ENCODE measurements around the gene UBL4A. TPM values are rescaled to one million over a fixed set of nuclear protein-coding genes. Genes with fewer than 3 reads are reported as not detected.
A peak's percentile ranks its signal among the peaks of the same experiment; 100 is the strongest.

Gene UBL4A
- total and polyA plus RNA-seq, 2 of the 13 experiments (the other 11 are each of a cell fraction or from before 2014, with no cell fraction given): 16.8 to 25.5 TPM

DNA sequence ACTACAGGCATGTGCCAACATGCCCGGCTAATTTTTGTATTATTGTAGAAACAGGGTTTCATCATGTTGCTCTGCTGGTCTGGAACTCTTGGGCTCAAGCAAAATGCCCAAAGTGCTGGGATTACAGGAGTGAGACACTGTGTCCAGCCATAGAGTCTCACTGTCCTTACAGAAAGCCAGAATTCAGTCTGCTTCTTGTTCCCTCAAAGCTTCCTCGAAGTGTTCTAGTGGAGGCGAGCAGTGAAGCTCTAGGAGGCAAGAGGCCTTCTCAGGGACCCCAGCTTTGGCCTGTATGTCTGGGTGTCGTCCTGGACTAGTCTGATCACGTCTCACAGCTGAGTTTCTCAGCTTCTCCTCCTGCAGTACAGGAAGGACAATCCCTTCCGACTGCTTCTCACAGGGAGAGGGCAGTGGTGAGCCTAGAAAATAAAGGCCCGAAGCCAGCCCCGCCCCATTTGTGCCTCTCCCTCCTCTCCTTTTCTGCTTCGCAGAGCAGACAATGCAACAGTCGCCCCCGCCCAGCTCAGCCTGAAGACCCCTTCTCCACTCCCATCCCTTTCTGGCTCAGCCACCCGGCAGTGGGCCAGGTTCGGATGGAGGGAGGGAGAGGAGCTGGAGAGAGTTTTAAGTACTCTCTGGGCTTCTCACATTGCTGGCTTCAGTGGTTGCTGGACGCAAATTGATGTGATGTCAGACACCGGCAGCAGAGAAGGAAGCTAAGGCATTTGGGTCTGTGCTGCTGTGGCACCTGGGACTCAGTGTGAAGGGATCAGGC lies 40.7 kb upstream of the UBL4A start (continued):
- TF ChIP-seq ARNTL (CRISPR knock-in tag; IDR thresholded peaks at IDR 0.05) (no peak), HHEX (CRISPR knock-in tag; IDR thresholded peaks at IDR 0.05) (no peak), SSRP1 (CRISPR knock-in tag; IDR thresholded peaks at IDR 0.05) (peak; percentile 33; the same call in 1 of the 2 replicates), SMYD3 (CRISPR knock-in tag; IDR thresholded peaks at IDR 0.05) (no peak), ZSCAN25 (CRISPR knock-in tag; IDR thresholded peaks at IDR 0.05) (no peak), ZFP37 (CRISPR knock-in tag; IDR thresholded peaks at IDR 0.05; ENCODE audit: borderline replicate concordance) (no peak), ZNF75D (CRISPR knock-in tag; IDR thresholded peaks at IDR 0.05; ENCODE audit: borderline replicate concordance) (no peak), RARA (CRISPR knock-in tag; IDR thresholded peaks at IDR 0.05) (no peak), FOXP4 (CRISPR knock-in tag; IDR thresholded peaks at IDR 0.05) (no peak), ZNF10 (CRISPR knock-in tag; IDR thresholded peaks at IDR 0.05; ENCODE audit: borderline replicate concordance, low read depth) (no peak), SUZ12 (IDR thresholded peaks at IDR 0.05; ENCODE audit: low read depth, low read length) (no peak), HOXA3 (CRISPR knock-in tag; IDR thresholded peaks at IDR 0.05) (no peak), ZNF747 (CRISPR knock-in tag; IDR thresholded peaks at IDR 0.05; ENCODE audit: borderline replicate concordance) (no peak), IRX3 (CRISPR knock-in tag; IDR thresholded peaks at IDR 0.05; ENCODE audit: borderline replicate concordance, low read depth) (no peak), ZNF124 (CRISPR knock-in tag; IDR thresholded peaks at IDR 0.05) (no peak), KLF11 (CRISPR knock-in tag; IDR thresholded peaks at IDR 0.05) (no peak), ARID3A (IDR thresholded peaks at IDR 0.05; ENCODE audit: low read depth, low read length) (no peak), SNRNP70 (IDR thresholded peaks at IDR 0.05; ENCODE audit: low read depth, low read length) (no peak), ZNF740 (CRISPR knock-in tag; IDR thresholded peaks at IDR 0.05) (no peak), SAP130 (CRISPR knock-in tag; IDR thresholded peaks at IDR 0.05; ENCODE audit: low read depth) (peak; percentile 19; the same call in 1 of the 2 replicates)
- TF ChIP-seq, protein P1, sequence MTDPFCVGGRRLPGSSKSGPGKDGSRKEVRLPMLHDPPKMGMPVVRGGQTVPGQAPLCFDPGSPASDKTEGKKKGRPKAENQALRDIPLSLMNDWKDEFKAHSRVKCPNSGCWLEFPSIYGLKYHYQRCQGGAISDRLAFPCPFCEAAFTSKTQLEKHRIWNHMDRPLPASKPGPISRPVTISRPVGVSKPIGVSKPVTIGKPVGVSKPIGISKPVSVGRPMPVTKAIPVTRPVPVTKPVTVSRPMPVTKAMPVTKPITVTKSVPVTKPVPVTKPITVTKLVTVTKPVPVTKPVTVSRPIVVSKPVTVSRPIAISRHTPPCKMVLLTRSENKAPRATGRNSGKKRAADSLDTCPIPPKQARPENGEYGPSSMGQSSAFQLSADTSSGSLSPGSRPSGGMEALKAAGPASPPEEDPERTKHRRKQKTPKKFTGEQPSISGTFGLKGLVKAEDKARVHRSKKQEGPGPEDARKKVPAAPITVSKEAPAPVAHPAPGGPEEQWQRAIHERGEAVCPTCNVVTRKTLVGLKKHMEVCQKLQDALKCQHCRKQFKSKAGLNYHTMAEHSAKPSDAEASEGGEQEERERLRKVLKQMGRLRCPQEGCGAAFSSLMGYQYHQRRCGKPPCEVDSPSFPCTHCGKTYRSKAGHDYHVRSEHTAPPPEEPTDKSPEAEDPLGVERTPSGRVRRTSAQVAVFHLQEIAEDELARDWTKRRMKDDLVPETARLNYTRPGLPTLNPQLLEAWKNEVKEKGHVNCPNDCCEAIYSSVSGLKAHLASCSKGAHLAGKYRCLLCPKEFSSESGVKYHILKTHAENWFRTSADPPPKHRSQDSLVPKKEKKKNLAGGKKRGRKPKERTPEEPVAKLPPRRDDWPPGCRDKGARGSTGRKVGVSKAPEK (CRISPR knock-in tag; IDR thresholded peaks at IDR 0.05; ENCODE audit: borderline replicate concordance): no peak
- TF ChIP-seq, protein P2, sequence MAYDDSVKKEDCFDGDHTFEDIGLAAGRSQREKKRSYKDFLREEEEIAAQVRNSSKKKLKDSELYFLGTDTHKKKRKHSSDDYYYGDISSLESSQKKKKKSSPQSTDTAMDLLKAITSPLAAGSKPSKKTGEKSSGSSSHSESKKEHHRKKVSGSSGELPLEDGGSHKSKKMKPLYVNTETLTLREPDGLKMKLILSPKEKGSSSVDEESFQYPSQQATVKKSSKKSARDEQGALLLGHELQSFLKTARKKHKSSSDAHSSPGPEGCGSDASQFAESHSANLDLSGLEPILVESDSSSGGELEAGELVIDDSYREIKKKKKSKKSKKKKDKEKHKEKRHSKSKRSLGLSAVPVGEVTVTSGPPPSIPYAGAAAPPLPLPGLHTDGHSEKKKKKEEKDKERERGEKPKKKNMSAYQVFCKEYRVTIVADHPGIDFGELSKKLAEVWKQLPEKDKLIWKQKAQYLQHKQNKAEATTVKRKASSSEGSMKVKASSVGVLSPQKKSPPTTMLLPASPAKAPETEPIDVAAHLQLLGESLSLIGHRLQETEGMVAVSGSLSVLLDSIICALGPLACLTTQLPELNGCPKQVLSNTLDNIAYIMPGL (CRISPR knock-in tag; IDR thresholded peaks at IDR 0.05; ENCODE audit: borderline replicate concordance in 1 of 2, low read depth in 1 of 2): peak; percentile 20 to 39; a peak in 1 of 4 replicates
